ENCODE measurements around the gene NPEPL1.

The NPEPL1 gene

GRCh38 chr20:58650181-58650775, 42.3 kb upstream of the NPEPL1 start:
- no peak for TF ChIP-seq CTCF (IDR thresholded peaks at IDR 0.05)

DNA sequence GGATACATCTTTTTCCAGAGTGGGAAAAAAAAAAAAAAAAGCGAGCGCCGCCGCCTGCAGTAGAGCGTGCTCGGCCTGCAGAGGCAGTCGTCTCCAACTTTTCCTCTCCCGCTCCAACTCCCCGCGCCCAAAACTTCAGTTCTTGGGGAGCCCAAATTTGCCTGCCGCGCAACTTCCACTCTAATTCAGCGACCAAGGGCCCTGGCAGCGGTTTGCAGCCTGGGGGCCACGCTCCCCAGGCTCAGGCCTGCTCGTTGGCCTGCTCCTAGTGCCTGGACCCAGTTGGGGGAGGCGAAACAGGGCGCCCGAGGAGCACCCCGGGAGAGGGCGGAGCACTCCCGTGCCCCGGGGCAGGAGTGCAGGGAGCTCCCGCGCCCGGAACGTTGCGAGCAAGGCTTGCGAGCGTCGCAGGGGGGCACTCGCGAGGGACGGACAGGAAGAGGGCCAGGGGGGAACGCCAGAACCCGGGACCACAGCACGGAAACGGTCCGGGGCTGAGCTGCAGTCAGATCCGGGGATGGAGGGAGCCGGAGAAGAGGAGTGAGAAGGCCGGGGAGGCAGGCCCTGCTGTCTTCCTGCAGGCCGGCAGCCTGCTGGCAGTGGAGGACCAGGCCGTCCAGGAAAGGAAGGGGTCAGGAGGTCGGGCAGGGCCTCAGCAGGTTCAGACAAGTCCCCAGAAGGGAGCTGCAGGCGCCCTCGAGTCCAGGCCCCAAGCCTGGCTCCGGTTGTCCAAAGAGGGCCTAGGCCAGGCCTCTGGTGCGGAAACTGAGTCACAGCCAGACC, 41.6 kb upstream of the NPEPL1 start, which contains the start of gene STX16:
Gene STX16 (plus strand): TSS at position 508 of the 783 bp plus-strand sequence. CDS start 724 bp downstream, outside the sequence.
- peak; percentile 79 for TF ChIP-seq CTCF (IDR thresholded peaks at IDR 0.05)

GRCh38 chr20:58651559-58651945, 41.0 kb upstream of the NPEPL1 start:
- no peak for TF ChIP-seq CTCF (IDR thresholded peaks at IDR 0.05)

GRCh38 chr20:58651946-58652605, 40.5 kb upstream of the NPEPL1 start:
- TF ChIP-seq CTCF (IDR thresholded peaks at IDR 0.05), result no peak

GRCh38 chr20:58652606-58653294, 39.9 kb upstream of the NPEPL1 start:
- TF ChIP-seq CTCF (IDR thresholded peaks at IDR 0.05), result no peak

DNA sequence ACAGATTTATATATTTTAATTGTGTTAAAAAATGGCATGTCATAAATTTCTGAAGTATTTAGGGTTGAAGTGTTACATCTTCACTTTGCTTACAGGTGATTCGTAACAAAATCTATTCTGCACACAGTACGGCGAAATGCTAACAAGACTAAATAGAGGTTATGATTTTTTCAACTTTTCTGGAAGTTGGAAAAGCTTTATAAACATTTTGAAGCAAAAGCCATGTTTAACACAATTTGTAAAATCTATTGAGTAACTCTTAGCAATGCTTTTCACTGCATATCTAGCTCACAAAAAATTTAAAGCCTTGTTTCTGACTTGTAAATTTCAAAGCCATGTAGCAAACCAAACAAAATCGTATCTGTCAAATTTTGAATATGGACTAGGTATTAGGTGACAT, 38.3 kb upstream of the NPEPL1 start:
- TF ChIP-seq CTCF (IDR thresholded peaks at IDR 0.05), result no peak

GRCh38 chr20:58655328-58656107, 37.1 kb upstream of the NPEPL1 start:
- TF ChIP-seq CTCF (IDR thresholded peaks at IDR 0.05), result no peak

All from LNCAP (cell line).